C4-2B (cell line): ENCODE measurements around the gene COA5.

Source experiments
- H3K27ac ChIP-seq: fragments of 450-650 bp; 2 replicates; pipeline ENCODE4 v1.5.1; 2017
- ZFX ChIP-seq: fragments of 450-650 bp; IDR thresholded peaks from 2 replicates; pipeline ENCODE4 v1.6.1; 2017
- TF ChIP-seq, protein P1 (sequence below): fragments of 450-650 bp; conservative IDR thresholded peaks from 2 replicates; pipeline ENCODE4 v1.5.1; 2017; ENCODE audit warnings: mild to moderate bottlenecking

Gene COA5

DNA sequence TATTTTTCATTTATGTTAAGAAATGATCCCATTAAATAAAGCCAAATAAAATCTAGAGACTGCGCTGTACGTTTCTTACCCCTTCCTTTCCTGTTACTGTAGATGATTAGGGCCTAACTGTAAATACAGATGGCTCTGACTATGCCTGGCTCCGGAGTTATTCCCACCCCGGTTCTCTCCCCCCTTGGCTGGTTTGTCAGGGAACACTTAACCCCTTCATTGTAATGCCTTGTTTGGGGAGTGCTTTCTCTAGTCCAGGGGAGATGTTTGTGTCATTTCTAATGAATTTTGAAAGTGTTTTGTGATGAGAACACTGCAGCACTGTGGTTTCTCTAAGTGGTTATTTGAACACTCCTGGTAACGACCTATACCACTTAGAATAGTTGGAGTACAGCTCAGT, 8.8 kb upstream of the COA5 start:
- no peak for TF ChIP-seq ZFX
- TF ChIP-seq, protein P1, sequence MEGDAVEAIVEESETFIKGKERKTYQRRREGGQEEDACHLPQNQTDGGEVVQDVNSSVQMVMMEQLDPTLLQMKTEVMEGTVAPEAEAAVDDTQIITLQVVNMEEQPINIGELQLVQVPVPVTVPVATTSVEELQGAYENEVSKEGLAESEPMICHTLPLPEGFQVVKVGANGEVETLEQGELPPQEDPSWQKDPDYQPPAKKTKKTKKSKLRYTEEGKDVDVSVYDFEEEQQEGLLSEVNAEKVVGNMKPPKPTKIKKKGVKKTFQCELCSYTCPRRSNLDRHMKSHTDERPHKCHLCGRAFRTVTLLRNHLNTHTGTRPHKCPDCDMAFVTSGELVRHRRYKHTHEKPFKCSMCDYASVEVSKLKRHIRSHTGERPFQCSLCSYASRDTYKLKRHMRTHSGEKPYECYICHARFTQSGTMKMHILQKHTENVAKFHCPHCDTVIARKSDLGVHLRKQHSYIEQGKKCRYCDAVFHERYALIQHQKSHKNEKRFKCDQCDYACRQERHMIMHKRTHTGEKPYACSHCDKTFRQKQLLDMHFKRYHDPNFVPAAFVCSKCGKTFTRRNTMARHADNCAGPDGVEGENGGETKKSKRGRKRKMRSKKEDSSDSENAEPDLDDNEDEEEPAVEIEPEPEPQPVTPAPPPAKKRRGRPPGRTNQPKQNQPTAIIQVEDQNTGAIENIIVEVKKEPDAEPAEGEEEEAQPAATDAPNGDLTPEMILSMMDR: no peak
- no peak overlapping the region for H3K27ac ChIP-seq

DNA sequence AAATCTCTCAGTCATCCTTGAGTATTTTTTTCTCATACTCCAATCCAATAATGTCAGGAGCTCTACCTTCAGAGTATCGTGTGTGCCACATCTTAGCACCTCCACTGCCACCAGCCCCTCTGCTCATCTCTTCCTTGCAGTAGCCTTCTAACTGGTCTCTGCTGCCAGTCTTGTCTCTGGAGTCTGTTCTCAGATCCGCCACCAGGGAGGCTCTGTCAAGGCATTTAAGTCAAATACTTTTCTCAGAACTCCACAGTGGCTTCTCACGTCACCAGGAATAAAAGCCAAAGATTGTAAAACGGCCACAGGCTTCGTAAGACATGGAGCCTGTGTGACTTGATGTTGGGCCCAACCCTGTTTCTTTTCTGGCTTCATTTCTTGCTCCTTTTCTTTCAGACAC, 7.2 kb upstream of the COA5 start:
- TF ChIP-seq, protein P1: no peak
- TF ChIP-seq ZFX: no peak
- H3K27ac ChIP-seq: no peak overlapping the region

DNA sequence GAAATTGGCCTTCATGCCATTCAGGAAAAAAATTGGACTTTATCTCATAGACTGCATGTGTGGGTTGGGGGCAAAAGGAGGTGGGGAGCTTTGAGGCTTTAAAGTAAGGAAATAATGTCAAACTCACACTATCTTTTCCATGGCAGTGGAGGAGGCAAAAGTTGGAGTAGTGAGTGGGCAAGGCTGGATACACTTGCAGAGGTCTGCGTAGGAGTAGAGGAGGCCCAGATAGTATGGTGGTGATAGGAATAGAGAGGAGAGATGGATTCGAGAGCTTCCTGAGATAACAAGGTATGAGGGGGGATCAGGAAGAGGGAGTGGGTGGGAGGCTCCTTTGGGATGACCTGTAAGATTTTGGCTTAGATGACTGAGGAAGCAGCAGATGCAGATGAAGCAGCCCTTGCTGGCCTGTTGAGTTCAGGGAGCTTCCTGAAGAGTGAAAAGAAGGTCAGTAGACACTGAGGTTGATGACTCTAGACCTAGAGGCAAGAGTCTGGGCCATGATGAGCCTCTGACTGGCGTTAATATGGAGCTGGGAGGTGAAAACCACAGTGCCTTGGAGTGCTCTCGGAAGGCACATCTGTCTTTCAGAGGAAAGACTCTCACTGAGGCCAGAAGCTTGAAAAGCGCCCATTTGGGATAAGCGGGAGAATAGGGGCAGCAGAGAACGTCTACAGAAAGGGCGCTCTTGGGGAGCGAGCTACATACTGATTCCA, 5.9 kb upstream of the COA5 start:
- no peak overlapping the region for H3K27ac ChIP-seq
- TF ChIP-seq, protein P1: no peak

DNA sequence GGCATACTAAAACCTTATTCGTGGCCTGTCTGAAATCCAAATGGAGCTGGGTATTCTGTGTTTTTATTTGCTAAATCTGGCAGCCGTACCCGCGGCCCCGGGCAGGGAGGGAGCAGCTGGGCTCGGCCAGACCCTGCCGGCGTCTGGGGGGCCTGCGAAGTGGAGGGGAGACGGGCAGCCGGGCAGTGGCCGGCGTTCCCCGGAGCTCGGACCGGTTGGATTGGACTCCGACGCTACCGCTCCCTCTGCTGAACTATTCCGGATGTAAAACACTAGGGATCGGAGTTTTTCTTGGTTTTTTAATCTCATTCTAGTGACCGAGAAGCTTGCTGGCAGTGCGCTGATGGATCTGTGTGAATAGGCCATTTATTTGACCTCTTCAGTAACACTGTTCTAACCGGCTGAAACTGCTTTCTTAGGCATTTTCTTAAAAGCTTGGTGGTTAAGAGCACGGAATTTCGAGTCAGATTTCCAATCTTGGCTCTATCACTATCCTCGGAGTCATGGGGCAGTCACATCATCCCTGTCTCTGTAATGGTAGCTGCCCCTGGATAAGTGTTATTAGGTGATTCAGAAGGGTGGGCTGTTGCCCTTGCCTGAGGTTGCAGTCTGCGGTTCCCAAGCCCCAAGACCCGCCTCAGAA, 771 bp upstream of the COA5 start:
- peak overlapping the region; percentile 92 for H3K27ac ChIP-seq
- TF ChIP-seq, protein P1: no peak
- peak; percentile 65; the same call in 1 of the 2 replicates for TF ChIP-seq ZFX

DNA sequence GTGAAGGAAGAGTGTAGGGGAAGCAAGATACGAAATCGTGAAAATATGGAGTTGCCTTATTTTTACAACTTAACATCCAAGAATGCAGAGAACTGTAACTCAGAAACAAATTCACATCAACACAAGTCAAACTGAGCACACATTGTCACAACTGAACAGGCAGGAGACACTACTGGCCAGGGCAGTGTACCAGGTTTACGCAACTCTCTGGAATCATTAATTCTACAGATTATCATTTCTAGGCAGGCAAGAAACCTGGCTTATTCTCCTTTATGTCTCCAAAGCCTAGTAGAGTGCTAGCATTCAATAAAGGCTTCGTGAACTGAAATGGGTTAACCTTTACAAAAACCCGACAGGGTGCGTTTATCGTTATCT, 584 bp downstream of the COA5 start:
- TF ChIP-seq ZFX: no peak
- H3K27ac ChIP-seq: peak overlapping the region; percentile 92

DNA sequence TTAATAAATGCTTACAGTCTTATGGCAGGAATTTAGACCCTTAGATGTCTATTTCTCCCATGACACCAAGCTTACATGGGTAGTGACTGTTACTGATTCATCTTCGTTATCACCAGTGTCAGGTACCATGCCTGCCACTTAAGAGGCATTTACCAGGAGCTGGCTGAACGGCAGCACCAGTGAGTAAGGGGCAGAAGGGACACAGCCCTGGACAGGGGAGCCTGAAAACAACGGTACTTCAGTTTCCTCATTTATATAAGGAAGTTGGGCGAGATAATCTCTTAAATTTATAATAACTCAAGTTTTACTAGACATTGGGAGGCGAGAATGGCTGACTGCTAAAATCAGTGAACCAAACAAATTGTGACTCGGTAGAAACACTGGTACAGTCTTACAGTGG, 1.2 kb downstream of the COA5 start:
- no peak overlapping the region for H3K27ac ChIP-seq
- TF ChIP-seq, protein P1: no peak
- TF ChIP-seq ZFX: no peak

DNA sequence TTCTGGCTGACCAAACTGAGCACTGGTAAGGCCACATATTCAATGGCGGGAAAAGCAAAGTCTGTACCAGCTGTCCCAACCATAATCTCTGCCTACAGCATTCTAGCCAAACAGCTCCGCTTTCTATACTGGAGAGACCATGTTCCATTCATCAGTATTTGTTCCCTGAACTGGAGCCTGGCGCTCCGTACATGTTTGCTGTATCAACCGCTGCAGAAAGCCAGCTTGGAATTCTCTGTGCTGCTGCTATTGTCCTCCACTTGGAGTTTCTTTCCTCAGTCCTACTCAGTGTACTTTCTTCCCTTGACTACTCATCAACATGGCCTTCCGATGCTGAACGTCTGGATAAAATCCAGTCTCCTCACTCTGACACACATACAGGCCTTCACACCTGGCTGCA, 1.9 kb downstream of the COA5 start:
- no peak overlapping the region; the same call in 1 of the 2 replicates for H3K27ac ChIP-seq

More for the DNA sequence above, 1.9 kb downstream of the COA5 start:
- TF ChIP-seq ZFX: no peak
- TF ChIP-seq, protein P1: no peak
